Pancreas (tissue), 10 donors: ENCODE measurements around the gene KDM2B. TPM values are rescaled to one million over a fixed set of nuclear protein-coding genes. Genes with fewer than 3 reads are reported as not detected.

ENCODE experiments used
- ATAC-seq, 4 donors: fragments of 200-7000 bp; cut with Tn5 transposase; one replicate each; pipeline versions ENCODE4 v1.8.0 to v1.9.1; 2020; ENCODE audit warnings: mild to moderate bottlenecking in 4 of 4, moderate library complexity in 4 of 4
- DNase-seq, 6 donors: peaks; one replicate each; pipeline ENCODE4 v3.0.0-alpha.2; 2020
- FAIRE-seq: peaks from 2 replicates; lab custom pipeline; 2012; peaks lifted over from hg19 to GRCh38; lab: Jason Lieb, UNC
- H3K27ac ChIP-seq, 4 donors: fragments of 200-600 bp; sonication (generic); 1 replicate in 3 of 4; 2 replicates in 1 of 4; pipeline versions ENCODE4 v1.5.0 to v1.8.0; 2020
- H3K27me3 ChIP-seq, 4 donors: fragments of 200-600 bp; one replicate each; pipeline ENCODE4 v1.8.0; 2021
- H3K36me3 ChIP-seq, 3 donors: fragments of 200-600 bp; sonication (generic) in 1 of 3; one replicate each; pipeline versions ENCODE4 v1.5.0 to v1.8.0; 2020 to 2021
- H3K4me1 ChIP-seq, 3 donors: fragments of 200-600 bp; one replicate each; pipeline ENCODE4 v1.8.0; 2021
- H3K4me3 ChIP-seq, 4 donors: fragments of 200-600 bp; sonication (generic) in 2 of 4; one replicate each; pipeline versions ENCODE4 v1.5.0 to v1.8.0; 2020 to 2021
- H3K9me3 ChIP-seq, 4 donors: fragments of 200-600 bp; one replicate each; pipeline ENCODE4 v1.8.0; 2021
- WGBS, 2 donors: extraction: QIAGEN DNeasy Blood & Tissue Kit; methylation state at CpG; one replicate each; pipeline ENCODE4 v1.1.7; 2013; 5-methylcytosine and 5-hydroxymethylcytosine counted together
- intact Hi-C, 3 donors: fragments of 100-400 bp; cut with DNase I; formaldehyde crosslinking; loops; one replicate each; pipeline versions ENCODE4 v1.11.1 to v1.14.2; 2022
- polyA plus RNA-seq, 2 donors: library from polyadenylated mRNA; stranded (reverse); fragments of 200-250 nt; gene quantifications; one replicate each; pipeline ENCODE4 v1.2.3, GENCODE V29; 2013
- total RNA-seq, 6 donors: library from RNA; stranded (reverse); fragmentation: NEBNext Ultra II Directional in 4 of 6; extraction: Animal tissue kit (Norgen Biotek cat#: 25700) in 4 of 6; gene quantifications; one replicate each; pipeline versions ENCODE4 v1.2.1 to v1.2.4, GENCODE V29; 2021 to 2023
- TF ChIP-seq, protein P1 (sequence below), 4 donors: fragments of 200-600 bp; sonication (generic) in 3 of 4; IDR thresholded peaks; one replicate each; pipeline versions ENCODE4 v1.5.0 to v1.8.0; 2021; ENCODE audit warnings: antibody characterized with exemption in 4 of 4
- donor health status: healthy with polysubstance abuse.
- donor health status: DM: no; HTN: no; CAD: no; lungs with moderate emphysema.
- donor health status: DM: no; HTN: no; CAD: no.
- donor health status: control.
- donor health status: control.
- donor health status: Bipolar disorder and iron deficiency.
- donor health status: DM: yes; HTN: yes; CAD: no.
- donor health status: DM: no; HTN: no; CAD: no.
- donor health status: DM: no; HTN: no; CAD: no.
- donor health status: DM: yes; HTN: yes; CAD: no.

Gene KDM2B
- total and polyA plus RNA-seq, 8 donors = 7.4 to 21.7 (median 10.3) TPM

DNA sequence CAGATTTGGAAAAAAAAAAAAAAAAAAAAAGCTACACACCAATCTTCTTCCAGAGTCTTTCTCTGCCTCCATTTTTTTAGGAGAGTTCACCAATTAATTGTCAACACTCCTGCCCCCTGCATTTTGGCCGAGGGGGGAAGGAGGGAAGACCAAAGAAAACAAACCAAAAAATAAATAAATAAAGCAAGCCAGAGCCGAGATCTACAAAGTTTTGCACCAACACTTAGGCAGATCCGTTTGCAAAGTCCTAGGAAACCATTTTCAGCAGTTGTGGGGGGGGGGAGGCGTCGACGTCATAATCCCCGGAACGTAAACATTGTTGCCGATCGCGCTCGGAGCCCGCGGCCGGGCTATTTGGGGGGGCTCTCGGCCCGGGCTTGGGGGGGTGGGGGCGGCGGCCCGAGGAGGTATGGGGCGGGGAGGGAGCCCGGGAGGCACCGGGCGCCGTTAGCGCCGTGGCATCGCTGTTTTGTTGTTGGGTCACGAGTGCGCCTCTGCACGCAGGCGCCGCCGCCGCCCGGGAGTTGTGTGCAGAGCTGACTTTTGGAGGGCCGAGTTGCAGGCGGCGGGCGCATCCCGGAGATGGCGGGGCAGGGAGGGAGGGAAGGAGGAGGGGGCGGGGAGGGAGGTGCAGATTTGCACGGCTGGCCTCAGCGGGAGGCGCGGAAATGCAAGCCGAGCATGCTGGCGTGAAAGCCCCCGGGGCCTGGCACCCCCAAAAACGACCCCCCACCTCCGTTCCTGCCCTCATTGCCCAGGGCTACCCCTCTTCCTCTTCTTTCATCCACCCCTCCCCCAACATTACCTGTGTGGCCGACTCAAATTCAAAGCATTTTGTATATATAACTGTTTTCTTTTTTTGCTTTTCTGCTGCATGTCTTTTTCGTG lies 598 bp downstream of the KDM2B start:
- no peaks in the 10 kb centered on the region for H3K27me3 ChIP-seq
- H3K27ac ChIP-seq = peak overlapping the region; percentile 51 to 81 (median 80)
- WGBS, 2 donors = 0 to 1% methylated on average over 41 to 52 of the region's 54 CpGs
- peak; percentile 61 to 86 (median 76) for DNase-seq
- H3K4me3 ChIP-seq = peak overlapping the region; percentile 45 to 74 (median 57)
- H3K36me3 ChIP-seq = peaks cover 0 to 3% (median 0%) of the 10 kb centered on the region in 3 donors
- H3K4me1 ChIP-seq = peaks cover 0 to 26% (median 0%) of the 10 kb centered on the region in 3 donors
- TF ChIP-seq, protein P1, sequence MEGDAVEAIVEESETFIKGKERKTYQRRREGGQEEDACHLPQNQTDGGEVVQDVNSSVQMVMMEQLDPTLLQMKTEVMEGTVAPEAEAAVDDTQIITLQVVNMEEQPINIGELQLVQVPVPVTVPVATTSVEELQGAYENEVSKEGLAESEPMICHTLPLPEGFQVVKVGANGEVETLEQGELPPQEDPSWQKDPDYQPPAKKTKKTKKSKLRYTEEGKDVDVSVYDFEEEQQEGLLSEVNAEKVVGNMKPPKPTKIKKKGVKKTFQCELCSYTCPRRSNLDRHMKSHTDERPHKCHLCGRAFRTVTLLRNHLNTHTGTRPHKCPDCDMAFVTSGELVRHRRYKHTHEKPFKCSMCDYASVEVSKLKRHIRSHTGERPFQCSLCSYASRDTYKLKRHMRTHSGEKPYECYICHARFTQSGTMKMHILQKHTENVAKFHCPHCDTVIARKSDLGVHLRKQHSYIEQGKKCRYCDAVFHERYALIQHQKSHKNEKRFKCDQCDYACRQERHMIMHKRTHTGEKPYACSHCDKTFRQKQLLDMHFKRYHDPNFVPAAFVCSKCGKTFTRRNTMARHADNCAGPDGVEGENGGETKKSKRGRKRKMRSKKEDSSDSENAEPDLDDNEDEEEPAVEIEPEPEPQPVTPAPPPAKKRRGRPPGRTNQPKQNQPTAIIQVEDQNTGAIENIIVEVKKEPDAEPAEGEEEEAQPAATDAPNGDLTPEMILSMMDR (IDR thresholded peaks at IDR 0.05) = no peak
- intact Hi-C loops = loop anchor here in 1 of 3 donors (10.0 kb wide), 1 partner anchor 45 kb away; the partner anchor contains the start of gene ORAI1
- no peak for FAIRE-seq
- no peaks in the 10 kb centered on the region for H3K9me3 ChIP-seq
- ATAC-seq = peak; percentile 71 to 75 (median 74)

- TF ChIP-seq, protein P1 (IDR thresholded peaks at IDR 0.05) = no peak
- peak overlapping the region; percentile 45 to 74 (median 57) for H3K4me3 ChIP-seq
- H3K36me3 ChIP-seq = peaks cover 0 to 10% (median 0%) of the 10 kb centered on the region in 3 donors
- WGBS, 2 donors = 0 to 1% methylated on average over 42 to 53 of the region's 53 CpGs
- H3K9me3 ChIP-seq = no peaks in the 10 kb centered on the region
- no peak for FAIRE-seq
- DNase-seq = peak; percentile 39 to 76 (median 58)
- intact Hi-C loops = loop anchor here in 1 of 3 donors (10.0 kb wide), 1 partner anchor 46 kb away; the partner anchor contains the start of gene ORAI1
- H3K27ac ChIP-seq = peak overlapping the region in 2 of 4 donors; percentile 22 to 26
- peak; percentile 43 to 66 (median 53) for ATAC-seq
- no peaks in the 10 kb centered on the region for H3K27me3 ChIP-seq
- peaks cover 0 to 26% (median 0%) of the 10 kb centered on the region in 3 donors for H3K4me1 ChIP-seq
Measured at GRCh38 chr12:121579190-121579791, 1.5 kb downstream of the KDM2B start.

- DNase-seq (peak in 5 of 6 donors; percentile 12 to 77 (median 39)), FAIRE-seq (no peak), ATAC-seq (no peak)
- TF ChIP-seq, protein P1 (IDR thresholded peaks at IDR 0.05) = no peak
- peak overlapping the region in 1 of 4 donors; percentile 22 for H3K27ac ChIP-seq
- intact Hi-C loops = loop anchor here in 1 of 3 donors (10.0 kb wide), 1 partner anchor 46 kb away; the partner anchor contains the start of gene ORAI1
- 40 to 43% methylated on average over 64 to 77 of the region's 77 CpGs for WGBS, 2 donors
- peak overlapping the region; percentile 45 to 74 (median 57) for H3K4me3 ChIP-seq
- H3K36me3 ChIP-seq = peaks cover 0 to 15% (median 0%) of the 10 kb centered on the region in 3 donors
- peaks cover 0 to 26% (median 0%) of the 10 kb centered on the region in 3 donors for H3K4me1 ChIP-seq
- no peaks in the 10 kb centered on the region for H3K27me3 ChIP-seq
- H3K9me3 ChIP-seq = no peaks in the 10 kb centered on the region
Measured at GRCh38 chr12:121578230-121579189, 2.3 kb downstream of the KDM2B start.

DNA sequence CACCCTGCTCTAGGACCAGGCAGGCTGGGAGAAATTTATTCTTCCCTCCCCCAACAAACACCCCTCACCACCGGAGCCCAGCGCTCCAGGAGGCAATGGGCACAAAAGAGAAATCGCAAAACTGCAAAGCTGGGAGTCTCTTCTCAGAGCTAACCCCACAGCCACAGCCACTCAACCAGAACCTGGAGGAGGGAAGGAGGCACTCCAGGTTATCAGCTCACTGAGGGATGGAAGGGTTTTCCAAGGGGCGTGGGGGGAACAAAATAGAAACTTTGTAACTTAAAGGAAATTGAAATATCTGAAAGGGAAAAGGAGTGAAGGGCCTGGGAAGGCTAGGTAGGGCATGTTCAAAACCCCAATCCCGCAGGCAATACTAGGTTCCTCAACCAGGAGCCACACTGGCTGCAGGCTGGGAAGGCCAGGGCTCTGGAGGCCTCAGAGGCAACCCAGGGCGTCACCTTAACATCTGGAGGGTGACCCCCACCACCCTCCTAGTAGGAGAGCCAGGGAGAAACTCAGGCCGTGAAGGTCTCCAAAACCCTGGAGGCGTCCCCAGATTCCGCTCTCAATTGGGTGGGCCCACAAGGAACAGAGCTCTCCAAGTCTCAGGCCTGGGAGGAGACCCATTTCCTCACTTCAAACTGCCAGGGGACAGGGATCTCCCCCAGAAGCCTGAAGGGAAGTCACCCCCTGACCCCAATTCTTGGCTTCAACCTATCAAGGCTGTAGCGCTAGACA lies 3.2 kb downstream of the KDM2B start:
- Histone ChIP-seq H3K36me3 (peaks cover 0 to 15% (median 0%) of the 10 kb centered on the region in 3 donors), H3K9me3 (no peaks in the 10 kb centered on the region), H3K4me3 (peak overlapping the region in 1 of 4 donors; percentile 74), H3K27me3 (no peaks in the 10 kb centered on the region), H3K4me1 (peaks cover 0 to 23% (median 0%) of the 10 kb centered on the region in 3 donors), H3K27ac (no peak overlapping the region)
- DNase-seq = no peak
- ATAC-seq = no peak
- intact Hi-C loops = loop anchor here in 1 of 3 donors (10.0 kb wide), 1 partner anchor 47 kb away; the partner anchor contains the start of gene ORAI1
- TF ChIP-seq, protein P1 (IDR thresholded peaks at IDR 0.05) = no peak
- FAIRE-seq = no peak
- 93 to 97% methylated on average over 10 of the region's 10 CpGs for WGBS, 2 donors
